Neural progenitor cell (in vitro differentiated cells): ENCODE data around the gene TSPAN17. TPM values are rescaled to one million over a fixed set of nuclear protein-coding genes. Genes with fewer than 3 reads are reported as not detected.

ENCODE experiments used
- DNase-seq: peaks from one replicate; pipeline ENCODE4 v3.0.0-alpha.2; 2016; ENCODE audit warnings: low spot score
- H2AFZ ChIP-seq: fragments of 200-600 bp; sonication (generic); replicated peaks from 2 replicates; pipeline ENCODE4 v1.6.1; 2016; ENCODE audit warnings: antibody characterized with exemption
- H3F3A ChIP-seq: fragments of 200-600 bp; sonication (generic); 2 replicates; pipeline ENCODE4 v1.6.1; 2016; ENCODE audit warnings: antibody characterized with exemption, low read depth
- H3K27ac ChIP-seq: fragments of 200-600 bp; sonication (generic); 2 replicates; pipeline ENCODE4 v1.5.1; 2016; ENCODE audit warnings: mild to moderate bottlenecking
- H3K27me3 ChIP-seq: fragments of 200-600 bp; sonication (generic); 2 replicates; pipeline ENCODE4 v1.6.1; 2016; ENCODE audit warnings: mild to moderate bottlenecking, moderate library complexity
- H3K36me3 ChIP-seq: fragments of 200-600 bp; sonication (generic); 2 replicates; pipeline ENCODE4 v1.5.1; 2016
- H3K4me1 ChIP-seq: fragments of 200-600 bp; sonication (generic); 2 replicates; pipeline ENCODE4 v1.6.1; 2016; ENCODE audit warnings: mixed run types
- H3K4me2 ChIP-seq: fragments of 200-600 bp; sonication (generic); 2 replicates; pipeline ENCODE4 v1.6.1; 2016
- H3K4me3 ChIP-seq: fragments of 200-600 bp; sonication (generic); 2 replicates; pipeline ENCODE4 v1.5.1; 2016
- H3K79me2 ChIP-seq: fragments of 200-600 bp; sonication (generic); 2 replicates; pipeline ENCODE4 v1.6.1; 2016; ENCODE audit warnings: low read depth
- H3K9ac ChIP-seq: fragments of 200-600 bp; sonication (generic); 2 replicates; pipeline ENCODE4 v1.6.1; 2016
- H3K9me3 ChIP-seq: fragments of 200-600 bp; sonication (generic); 2 replicates; pipeline ENCODE4 v1.5.1; 2016; ENCODE audit warnings: low read depth
- H4K20me1 ChIP-seq: fragments of 200-600 bp; sonication (generic); 2 replicates; pipeline ENCODE4 v1.6.1; 2016; ENCODE audit warnings: low read depth
- H3K27ac Mint-ChIP-seq: 3 replicates; pipeline ENCODE4 v1.8.0; 2021; ENCODE audit warnings: mixed read lengths
- H3K27me3 Mint-ChIP-seq: 2 replicates; pipeline ENCODE4 v1.8.0; 2022; ENCODE audit warnings: low read depth, mild to moderate bottlenecking, inconsistent platforms, moderate library complexity, mixed read lengths; ENCODE audit not compliant: insufficient read depth
- H3K36me3 Mint-ChIP-seq: 3 replicates; pipeline ENCODE4 v1.8.0; 2021; ENCODE audit warnings: mixed read lengths
- H3K4me1 Mint-ChIP-seq: 3 replicates; pipeline ENCODE4 v1.8.0; 2021; ENCODE audit warnings: mixed read lengths
- H3K4me3 Mint-ChIP-seq: 3 replicates; pipeline ENCODE4 v1.8.0; 2021; ENCODE audit warnings: mild to moderate bottlenecking, moderate library complexity, mixed read lengths
- H3K9me3 Mint-ChIP-seq: 3 replicates; pipeline ENCODE4 v1.8.0; 2020; ENCODE audit warnings: mixed read lengths
- CTCF ChIP-seq: fragments of 200-600 bp; sonication (generic); IDR thresholded peaks from 2 replicates; pipeline ENCODE4 v1.5.1; 2017; ENCODE audit warnings: antibody characterized with exemption, mild to moderate bottlenecking
- EZH2 ChIP-seq: fragments of 200-600 bp; sonication (generic); IDR thresholded peaks from 2 replicates; pipeline ENCODE4 v1.6.1; 2017; ENCODE audit warnings: antibody characterized with exemption, mild to moderate bottlenecking, moderate library complexity
- EZH2phosphoT487 ChIP-seq: fragments of 200-600 bp; sonication (generic); IDR thresholded peaks from 2 replicates; pipeline ENCODE4 v1.6.1; 2017; ENCODE audit warnings: antibody characterized with exemption
- microRNA-seq: library from miRNA; unstranded; fragments of <30 nt; microRNA quantifications from one replicate; pipeline ENCODE4, GENCODE V29; 2016
- small RNA-seq: library from RNA; depleted of rRNA; stranded (forward); fragments of <200 nt; gene quantifications from one replicate; pipeline ENCODE3, GENCODE V24; 2015
- total RNA-seq: library from RNA; depleted of rRNA; stranded (reverse); fragments of >200 nt; gene quantifications from 2 replicates; pipeline ENCODE4 v1.2.3, GENCODE V29; 2015; ENCODE audit warnings: low replicate concordance

The TSPAN17 gene
- total RNA-seq, 1 donor from 2014 or later = 25.9 TPM

- peaks cover 16% of the 10 kb centered on the region for H3K27me3 Mint-ChIP-seq
- H3K4me1 ChIP-seq = peaks cover 19% of the 10 kb centered on the region
- H4K20me1 ChIP-seq = no peaks in the 10 kb centered on the region
- peaks cover 24% of the 10 kb centered on the region for H3K4me1 Mint-ChIP-seq
- H3K27ac ChIP-seq = no peak overlapping the region
- no peaks in the 10 kb centered on the region for H3K36me3 Mint-ChIP-seq
- H3K9me3 Mint-ChIP-seq = no peaks in the 10 kb centered on the region
- peak overlapping the region; percentile 18 for H3K4me3 Mint-ChIP-seq
- no peaks in the 10 kb centered on the region for H3K27me3 ChIP-seq
- no peak for TF ChIP-seq CTCF
- H3K9ac ChIP-seq = no peak overlapping the region
- H2AFZ ChIP-seq = no peak overlapping the region
- no peaks in the 10 kb centered on the region for H3K79me2 ChIP-seq
- peaks cover 1% of the 10 kb centered on the region for H3F3A ChIP-seq
- H3K9me3 ChIP-seq = no peaks in the 10 kb centered on the region
- H3K27ac Mint-ChIP-seq = peak overlapping the region; percentile 88
- H3K4me3 ChIP-seq = no peak overlapping the region
- no peaks in the 10 kb centered on the region for H3K36me3 ChIP-seq
- no peak overlapping the region for H3K4me2 ChIP-seq
- no peak for DNase-seq
These were observed 57.1 kb downstream of the TSPAN17 start for GRCh38 chr5:176704355-176704754.

GRCh38 chr5:176704817-176705216 lies 57.5 kb downstream of the TSPAN17 start:
- Histone ChIP-seq H3K4me2 (no peak overlapping the region), H3K36me3 (no peaks in the 10 kb centered on the region), H3F3A (no peaks in the 10 kb centered on the region), H3K27ac (no peak overlapping the region), H2AFZ (peak overlapping the region; percentile 26), H4K20me1 (no peaks in the 10 kb centered on the region), H3K4me1 (peaks cover 19% of the 10 kb centered on the region), H3K9ac (no peak overlapping the region), H3K79me2 (no peaks in the 10 kb centered on the region), H3K27me3 (no peaks in the 10 kb centered on the region), H3K4me3 (no peak overlapping the region), H3K9me3 (no peaks in the 10 kb centered on the region)
- Mint-ChIP-seq H3K27ac (peak overlapping the region; percentile 88), H3K4me1 (peaks cover 24% of the 10 kb centered on the region), H3K27me3 (peaks cover 16% of the 10 kb centered on the region), H3K36me3 (no peaks in the 10 kb centered on the region), H3K4me3 (peak overlapping the region; percentile 18), H3K9me3 (no peaks in the 10 kb centered on the region)
- no peak for TF ChIP-seq EZH2
- no peak for TF ChIP-seq EZH2phosphoT487
- no peak for TF ChIP-seq CTCF
- no peak for DNase-seq

Small RNA genes lying within 50 kb of the gene (microRNA-seq; reads per million reads assigned to microRNA genes)
- not detected for gene MIR4281

Small RNA genes lying within 50 kb of the gene (small RNA-seq; reads per million reads assigned to genes)
- not detected for gene MIR4281

Other genes with a start within 250 kb of the TSPAN17 start
- 12.6 and 29.2 TPM in 2 replicates for gene CLTB, start 230.9 kb upstream of the TSPAN17 start, total RNA-seq
- gene FAF2, start 199.1 kb upstream of the TSPAN17 start, total RNA-seq = 32.3 and 33.4 TPM in 2 replicates
- 11.7 and 38.7 TPM in 2 replicates for gene RNF44, start 110.1 kb upstream of the TSPAN17 start, total RNA-seq
- not detected in 2 replicates for gene CDHR2, start 98.1 kb upstream of the TSPAN17 start, total RNA-seq
- 0.67 and 3.7 TPM in 2 replicates for gene GPRIN1, start 37.3 kb upstream of the TSPAN17 start, total RNA-seq
- 1.1 TPM in 1 of 2 replicates, not detected in the other for gene SNCB, start 16.9 kb upstream of the TSPAN17 start, total RNA-seq
- 0.06 and 0.68 TPM in 2 replicates for gene EIF4E1B, start 16.8 kb upstream of the TSPAN17 start, total RNA-seq
- 1.2 and 3.6 TPM in 2 replicates for gene UNC5A, start 163.1 kb downstream of the TSPAN17 start, total RNA-seq